Peyer's patch (tissue), 4 donors: Measurements from ENCODE around the gene SFTPD.

Experiments used
- CTCF ChIP-seq, 6 experiments: fragments of 450-650 bp in 4 of 6; fragments of 200-600 bp in 2 of 6; sonication (generic) in 1 of 6; IDR thresholded peaks; one replicate each; pipeline ENCODE4 v1.5.1; 2017 to 2019; ENCODE audit warnings: antibody characterized with exemption in 6 of 6, mild to moderate bottlenecking in 3 of 6, moderate library complexity in 1 of 6
- POLR2A ChIP-seq, 2 donors: fragments of 450-650 bp; IDR thresholded peaks; one replicate each; pipeline ENCODE4 v1.5.1; 2017; ENCODE audit warnings: antibody characterized with exemption in 2 of 2, mild to moderate bottlenecking in 2 of 2, moderate library complexity in 2 of 2

- TF ChIP-seq CTCF (IDR thresholded peaks at IDR 0.05) (no peak), POLR2A (IDR thresholded peaks at IDR 0.05) (no peak)
These were observed 16.0 kb downstream of the SFTPD start for GRCh38 chr10:79932841-79933379.
